ENCODE results near the gene KDM5A.

Gene KDM5A

DNA sequence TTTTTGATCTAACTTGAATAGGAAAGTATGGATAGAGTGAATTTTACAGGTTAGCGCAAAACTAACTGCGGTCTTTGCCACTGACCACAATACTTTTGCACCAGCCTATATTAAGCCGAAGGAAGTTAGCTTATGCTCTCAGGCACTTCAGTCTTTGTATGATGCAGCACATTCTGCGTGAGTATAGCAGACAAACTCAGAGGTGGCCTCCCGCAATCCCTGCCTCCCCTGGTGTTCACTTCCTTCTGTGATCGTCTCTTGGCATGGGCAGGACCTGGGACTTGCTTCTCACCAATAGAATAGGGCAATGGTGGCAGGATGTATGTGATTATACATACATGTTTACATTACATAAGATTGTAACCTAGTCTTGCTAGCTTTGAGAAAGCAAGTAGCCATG, 116.2 kb downstream of the KDM5A start:
- DNase-seq (ENCODE audit: low read depth): no peak

DNA sequence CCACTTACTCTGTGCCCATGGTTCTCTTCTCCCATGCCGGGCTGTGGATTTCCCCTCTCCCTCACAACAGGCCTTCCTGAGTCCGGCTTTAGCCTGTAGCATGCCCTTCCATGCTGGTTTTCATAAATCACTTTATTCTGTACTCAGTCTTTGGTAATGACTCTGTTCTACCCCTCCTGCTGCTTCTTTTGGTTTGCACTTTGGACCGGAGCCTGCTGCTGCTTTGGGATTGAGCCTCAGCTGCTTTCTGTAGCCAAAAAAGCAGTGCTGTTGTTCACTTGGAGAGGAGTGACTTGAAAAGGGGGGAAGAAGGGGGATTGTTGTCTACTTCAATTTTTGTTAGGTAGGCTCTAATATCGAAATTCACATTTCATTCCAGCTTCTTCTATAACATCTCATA, 118.0 kb downstream of the KDM5A start:
- no peak for DNase-seq (ENCODE audit: low read depth)

DNA sequence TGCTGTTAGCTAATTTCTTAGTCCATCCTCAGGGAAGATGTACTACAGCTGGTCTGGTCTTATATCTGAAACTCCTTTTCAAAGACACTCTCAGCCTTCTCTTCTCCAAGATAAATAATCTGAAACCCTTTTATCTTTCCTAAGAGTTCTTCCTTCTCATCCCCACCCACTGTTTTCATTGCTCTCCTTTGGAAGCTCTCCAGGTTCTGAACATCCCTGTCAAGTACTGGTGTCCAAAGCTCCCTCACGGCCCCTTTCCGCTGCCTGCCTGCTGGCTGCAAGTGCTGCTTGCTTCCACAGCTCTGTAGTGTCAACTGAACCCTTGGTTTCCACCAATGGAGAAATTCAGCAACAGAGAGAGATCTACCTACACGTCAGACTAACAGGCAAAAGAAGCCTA, 119.9 kb downstream of the KDM5A start:
- DNase-seq (ENCODE audit: low read depth): no peak

DNA sequence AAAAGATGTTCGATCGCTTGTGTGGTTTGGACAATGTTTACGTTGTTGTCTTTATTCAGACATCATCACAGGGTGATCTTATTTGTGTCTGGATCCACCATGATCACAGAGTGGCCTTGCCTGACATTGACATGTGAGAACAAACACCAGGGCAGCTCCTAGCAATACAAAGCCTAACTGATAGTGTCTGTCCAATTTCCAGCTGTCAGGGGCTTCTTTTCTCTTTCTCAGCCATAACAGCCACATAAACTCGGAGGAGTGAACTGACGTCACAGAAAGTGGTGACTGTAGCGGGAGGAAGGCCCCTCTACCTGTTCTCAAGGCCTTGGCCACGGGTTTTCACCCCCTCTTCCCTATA, 120.7 kb downstream of the KDM5A start:
- DNase-seq (ENCODE audit: low read depth): no peak

DNA sequence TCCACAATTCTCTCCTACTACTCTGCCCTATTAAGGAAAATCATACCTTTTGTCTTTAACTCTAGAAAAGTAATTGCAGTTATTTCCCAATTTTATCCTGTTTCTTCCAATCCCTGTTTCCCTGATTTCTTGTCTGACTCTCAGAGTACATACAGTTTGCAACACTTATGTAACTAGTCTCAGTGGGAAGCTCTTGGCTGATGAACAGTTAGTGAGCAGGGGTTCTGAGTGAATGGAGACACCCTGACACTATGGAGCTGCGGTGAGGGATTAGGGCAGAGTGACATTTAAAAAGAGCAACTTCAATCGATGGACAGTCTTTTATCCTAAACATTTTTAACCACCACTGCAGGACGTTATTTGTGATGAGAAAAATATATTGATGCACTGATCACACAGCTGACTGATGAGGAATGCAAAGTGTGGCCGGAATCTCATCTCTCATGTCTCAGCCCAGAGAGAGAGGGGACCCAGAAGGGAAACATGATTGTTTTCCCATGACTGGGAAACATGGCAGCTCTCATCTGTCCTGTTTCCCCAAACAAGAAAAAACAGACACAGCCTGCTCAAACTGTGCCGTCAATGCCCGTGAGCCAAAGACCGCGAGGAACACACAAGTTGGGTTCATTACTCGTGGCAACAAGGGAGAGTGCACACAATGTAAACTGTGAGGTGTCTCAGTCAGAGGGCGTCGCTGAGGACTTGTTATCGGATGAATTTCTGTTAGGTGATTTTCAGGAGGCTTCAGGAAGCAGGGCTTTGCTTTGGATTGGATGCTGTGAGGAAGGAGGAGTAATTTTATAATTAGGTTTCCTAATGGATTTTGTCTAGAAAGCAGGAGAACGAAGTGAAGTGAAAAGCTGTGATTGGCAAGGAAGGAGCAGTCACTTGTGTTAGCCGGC, 121.3 kb downstream of the KDM5A start:
- no peak for DNase-seq (ENCODE audit: low read depth)

DNA sequence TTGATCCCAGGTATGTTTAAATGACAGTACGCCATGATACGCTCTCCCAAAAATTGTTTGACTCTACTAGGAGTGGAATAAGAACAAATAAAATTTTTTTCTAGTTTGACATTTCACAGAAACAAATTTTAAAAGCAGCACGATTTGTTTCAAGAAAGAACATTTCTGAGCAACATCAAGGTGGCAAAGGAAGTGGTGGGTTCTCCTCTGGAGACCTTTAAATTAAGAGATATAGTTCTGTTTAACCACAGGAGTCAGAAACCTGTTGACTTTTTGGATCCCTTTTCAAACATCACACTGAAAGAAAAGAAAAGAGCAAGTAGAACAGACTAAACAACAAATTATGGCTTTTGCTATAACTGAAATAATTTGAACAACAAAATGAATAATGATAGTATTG, 124.0 kb downstream of the KDM5A start:
- no peak for DNase-seq (ENCODE audit: low read depth)

DNA sequence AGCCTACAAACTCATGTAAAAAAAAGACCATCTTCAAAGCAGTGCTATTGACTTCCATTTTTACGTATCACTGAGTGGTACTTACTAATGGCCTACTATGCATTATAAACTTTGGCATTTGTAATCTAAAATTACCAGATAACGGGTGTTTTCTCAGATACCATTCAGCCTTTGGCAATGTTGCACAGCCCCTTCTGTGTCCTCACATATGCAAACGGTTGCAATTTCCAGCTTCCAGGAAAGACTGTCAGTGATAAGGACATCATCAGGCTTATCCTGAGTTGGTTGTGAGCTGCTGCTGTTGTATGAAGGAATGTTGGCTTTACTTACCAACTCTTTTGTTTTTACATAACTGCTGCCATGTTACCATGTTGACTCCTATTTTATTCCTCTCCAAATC, 124.9 kb downstream of the KDM5A start:
- no peak for DNase-seq (ENCODE audit: low read depth)

DNA sequence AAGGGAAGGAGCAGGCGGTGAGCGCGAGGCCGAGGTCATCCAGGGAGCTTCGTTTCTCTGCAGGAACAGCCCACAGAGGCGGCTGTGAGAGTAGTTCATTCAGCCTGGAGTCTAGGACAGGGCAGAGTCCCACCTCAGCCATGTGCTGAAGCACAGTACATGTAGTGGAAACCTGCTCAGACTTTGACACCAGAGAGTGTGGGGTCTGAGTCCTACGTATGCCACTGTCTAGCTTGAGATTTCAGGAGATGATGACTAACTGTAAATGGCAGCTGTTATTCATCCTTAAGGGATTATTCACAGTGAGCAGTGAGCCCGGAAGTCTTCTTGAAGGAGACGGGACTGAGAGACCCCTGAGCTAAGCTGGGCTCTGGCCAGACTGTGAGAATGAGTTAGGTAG, 125.5 kb downstream of the KDM5A start:
- no peak for DNase-seq (ENCODE audit: low read depth)

DNA sequence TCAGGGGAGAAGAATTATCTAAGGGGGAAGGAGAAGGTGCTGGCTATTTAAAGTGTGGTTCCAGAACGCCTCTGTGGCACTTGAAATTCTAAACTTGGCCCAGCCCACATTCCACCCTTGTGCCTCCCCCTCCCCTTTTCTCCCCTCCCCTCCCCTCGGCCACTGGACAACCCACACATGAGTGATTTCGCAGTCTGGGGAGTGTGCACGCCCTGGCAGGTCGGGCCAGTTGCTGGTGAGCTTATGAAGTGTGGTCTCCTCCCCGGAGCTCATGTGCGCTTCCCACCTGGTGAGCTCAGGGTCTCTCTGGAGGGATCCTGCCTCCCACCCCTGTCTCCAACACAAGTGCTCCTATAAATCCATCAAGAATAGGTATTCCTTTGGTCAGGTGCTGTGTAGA, 126.3 kb downstream of the KDM5A start, which contains the start of gene SLC6A13:
Gene SLC6A13 (minus strand): TSS at position 20 of the 400 bp plus-strand sequence. CDS start 2,784 bp downstream, outside the sequence.
- no peak for DNase-seq (ENCODE audit: low read depth)

DNA sequence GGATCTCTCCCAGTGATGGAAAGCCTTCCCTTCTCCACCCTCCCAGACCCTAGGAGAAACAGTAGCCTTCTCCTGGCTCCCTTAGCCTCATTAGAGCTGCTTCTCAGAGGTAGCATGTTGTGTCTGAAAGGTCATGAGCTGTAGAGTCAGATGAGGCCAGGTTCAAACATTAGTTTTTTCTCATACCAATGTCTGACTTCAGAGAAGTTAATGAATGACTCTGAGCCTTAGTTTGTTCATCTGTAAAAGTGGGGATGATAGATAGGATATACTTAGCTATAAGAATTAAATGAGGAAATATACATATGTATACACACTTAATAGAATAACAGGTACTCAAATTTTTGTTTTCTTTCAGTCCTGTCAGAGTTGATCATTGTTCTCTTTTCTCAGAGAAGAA, 127.0 kb downstream of the KDM5A start:
- DNase-seq (ENCODE audit: low read depth): no peak

DNA sequence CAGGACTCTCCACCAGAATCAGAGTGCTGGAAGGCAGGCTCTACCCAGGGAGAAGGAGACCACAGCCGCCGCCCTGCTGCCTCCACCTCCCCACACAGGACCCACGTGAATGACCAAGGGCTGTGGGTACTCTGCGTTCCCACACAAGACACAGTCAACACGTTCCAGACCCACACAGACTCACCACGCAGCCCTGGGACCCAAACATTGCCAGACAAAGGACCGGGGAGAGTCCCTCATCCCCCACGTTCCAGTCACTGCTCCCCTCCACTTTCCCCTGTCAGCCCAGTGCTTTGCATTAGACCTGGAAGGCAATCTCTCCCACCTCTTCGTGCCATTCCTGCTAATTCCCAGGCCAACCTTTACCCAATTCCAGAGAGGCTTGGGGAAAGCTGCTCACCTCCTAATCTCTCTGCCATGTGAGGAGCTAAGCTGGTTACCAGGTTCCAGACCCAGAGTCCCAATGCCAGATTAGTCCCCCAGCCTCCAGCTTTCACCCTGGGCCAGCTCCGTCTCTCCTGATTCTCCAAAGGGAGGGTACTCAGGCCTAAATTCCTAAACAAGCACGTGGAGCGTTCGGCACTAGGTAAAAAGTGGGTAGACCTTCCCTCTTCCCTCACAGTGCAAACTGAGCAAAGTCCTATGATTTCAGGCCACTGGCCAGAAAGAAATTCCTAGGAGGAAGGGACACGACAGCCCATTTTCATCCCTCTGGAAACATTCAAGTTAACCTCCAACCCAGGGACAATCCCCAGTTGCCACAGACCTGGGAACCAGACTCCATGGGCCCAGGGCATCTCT, 131.4 kb downstream of the KDM5A start:
- DNase-seq (ENCODE audit: low read depth): no peak

DNA sequence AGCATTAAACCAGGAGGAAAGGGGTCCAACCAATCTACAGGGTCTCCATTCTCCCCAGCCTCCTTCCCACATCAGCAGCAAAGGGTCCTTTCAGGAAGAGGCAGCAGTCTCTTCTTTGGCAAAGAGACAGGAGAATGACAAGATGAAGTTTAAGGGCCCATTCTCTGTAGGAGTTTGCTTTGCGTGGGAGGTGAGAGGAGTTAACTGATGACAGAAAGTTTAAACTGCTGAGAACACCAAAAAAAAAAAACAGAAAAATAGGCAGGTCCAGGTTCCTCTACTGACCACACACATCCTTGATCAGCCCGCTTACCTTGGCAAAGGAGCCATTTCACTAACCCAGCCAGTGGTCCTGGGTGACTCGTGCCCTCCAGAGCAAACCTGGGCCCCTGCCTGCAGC, 132.2 kb downstream of the KDM5A start:
- no peak for DNase-seq (ENCODE audit: low read depth)

DNA sequence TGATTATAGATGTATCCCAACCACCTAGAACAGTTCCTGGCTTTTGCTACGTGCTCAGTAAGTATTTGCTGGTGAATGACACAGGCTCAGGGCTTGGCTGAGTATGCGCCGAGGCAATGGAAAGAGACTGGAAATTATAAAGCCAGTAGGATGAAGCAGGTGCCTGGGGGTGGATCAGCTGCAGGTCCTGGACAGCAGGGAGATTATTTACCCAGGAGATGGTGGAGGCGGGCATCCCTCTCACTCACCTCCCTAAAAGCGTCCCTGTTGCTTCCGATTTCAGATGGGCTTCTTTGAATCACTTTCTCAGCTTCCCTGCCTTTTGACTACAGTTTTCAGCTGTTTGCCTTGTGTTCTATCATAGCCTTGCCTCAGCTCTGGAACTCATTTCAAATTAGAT, 132.9 kb downstream of the KDM5A start:
- no peak for DNase-seq (ENCODE audit: low read depth)

DNA sequence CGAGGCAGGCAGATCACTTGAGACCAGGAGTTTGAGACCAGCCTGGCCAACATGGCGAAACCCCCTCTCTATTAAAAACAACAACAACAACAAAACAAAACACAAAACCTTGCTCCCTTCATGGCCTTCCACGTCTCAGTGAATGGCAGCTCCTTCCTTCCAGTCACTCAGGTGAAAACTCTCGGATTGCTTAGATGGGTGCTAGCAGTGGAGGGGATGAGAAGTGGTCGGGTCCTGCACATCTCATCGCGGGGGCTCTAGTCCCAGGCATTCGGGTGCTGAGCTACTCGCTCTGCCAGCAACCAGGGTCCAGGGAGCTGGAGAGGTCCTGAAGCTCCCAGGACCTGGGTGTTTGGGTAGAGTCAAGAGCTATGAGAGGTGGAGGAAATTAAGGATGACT, 134.2 kb downstream of the KDM5A start:
- no peak for DNase-seq (ENCODE audit: low read depth)

DNA sequence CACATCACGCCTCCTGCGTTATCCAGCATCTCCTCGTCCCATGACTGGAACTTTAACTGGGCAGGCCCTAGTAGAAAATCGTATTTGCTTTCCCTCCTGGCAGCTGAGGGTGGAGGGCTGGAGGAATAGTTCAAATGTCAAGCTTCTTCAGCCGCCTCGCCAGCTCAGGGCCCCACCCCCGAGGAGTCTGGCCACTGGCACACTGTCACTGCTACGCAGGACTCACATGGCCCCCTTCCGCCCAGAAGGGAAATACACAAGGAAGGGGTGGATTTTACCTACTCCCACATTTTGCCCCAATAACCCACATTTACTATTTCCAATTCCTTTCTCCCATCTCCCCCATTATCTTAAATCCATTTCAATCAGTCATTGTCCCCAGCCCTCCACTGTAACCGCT, 135.1 kb downstream of the KDM5A start:
- DNase-seq (ENCODE audit: low read depth): no peak

DNA sequence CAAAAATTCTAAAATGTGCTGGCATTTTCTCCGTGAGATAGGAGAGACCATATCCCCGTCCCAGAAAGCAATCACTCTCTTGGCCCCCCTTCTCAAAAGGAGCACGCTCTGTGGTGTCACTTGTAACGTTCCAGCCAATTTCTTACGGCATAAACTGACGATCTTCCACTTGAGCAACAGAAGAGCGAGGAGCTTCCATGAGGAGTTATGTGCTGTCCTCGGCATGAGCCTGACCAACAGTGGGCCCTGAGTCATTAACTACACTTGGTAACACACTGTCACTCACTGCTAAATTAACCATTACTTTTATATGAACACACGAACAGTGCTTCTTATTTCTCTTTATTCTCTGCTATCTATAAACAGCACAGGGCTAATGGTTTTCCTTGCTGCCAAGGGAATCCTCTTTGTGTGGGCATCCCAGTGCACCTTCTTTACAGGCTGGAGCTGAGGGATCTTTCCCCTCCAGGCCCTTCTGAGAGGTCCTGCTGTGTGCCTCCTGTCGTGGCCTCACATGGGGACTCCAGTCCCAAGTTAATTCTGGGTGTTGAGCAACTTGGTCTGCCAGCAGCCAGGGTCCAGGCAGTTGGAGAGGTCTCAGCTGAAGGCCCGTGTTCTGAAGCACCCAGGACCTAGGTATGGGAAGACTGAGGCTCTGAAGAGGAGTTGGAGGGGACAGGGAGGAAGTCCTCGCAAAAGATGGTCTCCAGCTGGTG, 135.8 kb downstream of the KDM5A start:
- DNase-seq (ENCODE audit: low read depth): no peak

DNA sequence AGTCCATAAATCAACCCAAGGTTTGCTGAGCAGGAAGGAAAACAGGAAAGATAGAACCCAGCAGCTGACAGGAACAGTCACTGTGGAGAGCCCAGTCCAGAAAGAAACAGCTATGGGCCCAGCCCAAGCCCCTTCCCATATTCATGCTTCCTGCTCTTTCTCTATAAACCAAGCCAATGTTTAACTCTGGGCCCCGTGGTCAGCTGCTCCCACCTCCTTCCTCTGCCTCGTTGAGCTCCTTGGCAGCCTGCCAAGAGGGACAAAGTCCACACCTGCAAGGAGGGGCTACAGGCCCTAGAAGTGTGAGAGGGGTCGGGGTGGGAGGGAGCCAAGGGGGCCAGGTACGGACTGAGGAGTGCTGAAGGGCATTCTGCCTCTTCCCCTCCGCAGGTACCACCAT, 136.5 kb downstream of the KDM5A start:
- no peak for DNase-seq (ENCODE audit: low read depth)

DNA sequence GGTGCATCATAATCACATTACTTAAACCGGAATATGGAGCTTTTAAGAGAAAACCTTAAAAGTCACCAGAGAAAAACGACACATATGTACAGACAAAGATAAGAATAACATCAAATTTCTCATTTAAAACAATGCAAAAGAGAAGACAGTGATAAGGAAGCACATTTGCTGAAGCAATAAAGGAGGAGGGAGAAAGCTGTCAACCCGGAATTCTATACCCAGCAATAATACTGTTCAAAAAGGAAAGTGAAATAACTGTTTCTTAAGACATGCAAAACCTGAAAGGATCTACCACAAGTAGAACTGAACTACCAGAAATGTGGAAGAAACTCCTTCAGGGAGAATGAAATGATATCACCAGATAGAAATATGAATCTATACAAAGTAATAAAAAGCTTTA, 141.8 kb downstream of the KDM5A start:
- DNase-seq (ENCODE audit: low read depth): no peak

DNA sequence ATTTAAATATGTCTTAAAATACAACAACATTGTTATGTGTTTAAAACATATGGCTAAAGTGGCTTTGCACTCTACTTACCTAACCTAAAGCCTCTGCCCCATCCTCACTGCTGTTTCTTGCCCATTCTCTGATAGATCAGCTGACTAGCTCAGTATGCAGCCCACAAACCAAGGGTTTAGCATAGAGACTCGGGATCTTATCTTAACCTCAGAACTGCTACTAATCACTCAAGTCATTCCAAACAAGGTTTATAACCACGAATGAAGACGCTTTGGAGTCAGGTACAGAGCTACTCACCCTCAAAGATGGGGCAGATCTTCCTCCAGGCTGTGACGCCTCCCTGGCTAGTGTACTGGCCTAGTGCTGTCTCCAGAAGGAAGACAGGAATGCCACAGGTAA, 145.7 kb downstream of the KDM5A start:
- DNase-seq (ENCODE audit: low read depth): no peak

DNA sequence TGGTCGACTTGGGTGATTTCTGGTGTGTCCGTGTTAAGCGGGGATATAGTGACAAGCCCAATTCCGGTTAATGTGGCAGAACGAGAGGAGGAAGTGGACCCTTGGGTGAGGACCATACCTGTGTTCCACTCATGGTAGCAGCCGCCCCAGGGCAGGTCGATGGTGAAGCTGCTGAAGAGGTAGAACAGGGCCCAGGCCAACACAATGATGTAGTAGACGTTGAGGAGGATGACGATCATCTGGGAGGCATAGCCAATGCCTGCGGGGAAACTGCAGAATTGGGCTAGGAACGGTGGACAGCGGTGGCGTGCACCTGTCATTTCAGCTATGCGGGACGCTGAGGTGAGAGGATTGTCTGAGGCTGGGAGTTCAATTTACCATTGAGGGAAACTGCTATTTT, 146.6 kb downstream of the KDM5A start:
- DNase-seq (ENCODE audit: low read depth): no peak

DNA sequence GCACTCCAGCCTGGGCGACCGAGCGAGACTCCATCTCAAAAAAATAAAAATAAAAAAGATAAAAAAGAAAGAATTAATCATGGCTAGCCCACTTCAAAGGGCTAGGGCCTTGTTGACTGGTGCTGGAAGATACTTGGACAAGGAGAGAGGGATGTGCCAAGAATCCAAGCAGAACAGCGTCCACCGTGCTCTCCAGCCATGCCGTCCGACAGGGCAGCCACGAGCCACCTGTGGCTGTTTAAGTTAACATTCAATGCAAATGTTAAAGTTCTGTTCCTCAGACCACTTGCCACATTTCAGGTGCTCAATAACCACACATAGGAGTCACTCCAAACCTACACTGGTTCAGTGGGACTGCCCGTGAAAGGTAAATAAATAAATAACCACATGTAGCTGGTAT, 147.9 kb downstream of the KDM5A start:
- DNase-seq (ENCODE audit: low read depth): no peak

DNA sequence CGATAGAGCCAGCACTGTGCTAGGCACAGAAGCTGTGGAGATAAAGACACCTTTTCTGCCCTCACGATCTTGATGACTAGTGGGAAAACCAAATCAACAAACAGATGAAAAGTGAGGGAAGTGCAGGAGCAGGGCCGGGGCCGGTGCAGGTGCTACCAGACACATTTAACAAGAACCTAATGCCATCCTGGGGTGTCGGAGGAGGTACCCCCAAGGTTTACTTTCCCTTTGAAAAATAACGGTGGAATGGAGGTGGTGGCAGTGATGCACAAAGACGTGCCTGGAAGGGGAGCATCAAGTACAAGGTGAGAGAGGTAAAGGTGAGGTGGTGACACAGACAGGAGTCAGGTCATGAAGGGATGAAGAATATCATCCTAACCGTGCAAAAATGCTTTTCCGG, 148.6 kb downstream of the KDM5A start:
- DNase-seq (ENCODE audit: low read depth): no peak

Measured in GM04503 (cell line).